ENCODE results near the gene JAKMIP1. TPM values are rescaled to one million over a fixed set of nuclear protein-coding genes. Genes with fewer than 3 reads are reported as not detected.

The JAKMIP1 gene
- total RNA-seq, 1 experiment from 2014 or later: not detected

DNA sequence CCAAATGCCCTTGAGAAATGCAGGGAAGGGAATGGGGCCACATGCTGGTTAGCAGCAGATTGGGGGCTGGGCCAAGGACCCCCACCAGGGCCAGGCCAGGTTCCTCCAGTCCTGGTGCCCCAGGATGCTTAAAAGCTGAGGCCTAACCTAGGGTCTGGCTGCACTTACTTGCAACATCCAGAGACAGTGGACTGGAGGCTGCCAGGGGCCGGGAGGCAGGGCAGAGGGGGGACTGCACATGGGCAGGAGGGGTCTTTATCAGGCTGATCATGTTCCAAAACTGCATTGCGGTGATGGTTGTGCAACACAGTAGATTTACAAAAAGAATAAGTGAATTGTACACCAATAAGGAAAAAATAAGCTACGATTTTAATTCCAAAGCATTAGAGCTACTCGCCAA is 145.3 kb downstream of the JAKMIP1 start:
- Histone ChIP-seq H3K4me2 (ENCODE audit: low read length) (no peak overlapping the region), H3K36me3 (ENCODE audit: control insufficient read depth in 1 of 2, insufficient read depth in 2 of 2, low read length in 2 of 2) (no peaks in the 10 kb centered on the region), H3K27me3 (ENCODE audit: insufficient read depth, low read length) (peaks cover 13% of the 10 kb centered on the region; the same call in 1 of the 2 replicates), H2AFZ (ENCODE audit: low read depth, low read length, poor library complexity, severe bottlenecking) (no peak overlapping the region), H3K9me2 (ENCODE audit: insufficient read depth) (no peaks in the 10 kb centered on the region), H3K4me1 (ENCODE audit: control insufficient read depth in 1 of 2, insufficient read depth in 2 of 2, low read length in 2 of 2) (peaks cover 0 to 5% of the 10 kb centered on the region in 2 experiments; a peak in 2 of 4 replicates), H3K9ac (ENCODE audit: low read length) (no peak overlapping the region), H3K4me3 (replicated peaks in 1 of 2; ENCODE audit: low read depth in 1 of 2, low read length in 2 of 2) (no peak overlapping the region), H3K79me2 (ENCODE audit: insufficient read depth, low read length) (no peaks in the 10 kb centered on the region), H4K20me1 (ENCODE audit: insufficient read depth) (no peaks in the 10 kb centered on the region), H3K27ac (ENCODE audit: low read depth, low read length) (no peak overlapping the region), H3K9me3 (ENCODE audit: control insufficient read depth in 1 of 2, insufficient read depth in 1 of 2, low read depth in 1 of 2, low read length in 2 of 2) (peaks cover 15 to 29% of the 10 kb centered on the region in 2 experiments; a peak in 2 of 4 replicates)
- ATAC-seq (no peak), DNase-seq (ENCODE audit: low read depth, low spot score) (no peak)
- ChIA-PET POLR2A (no interaction called here), CTCF (no interaction called here), RAD21 (ENCODE audit: low non-redundant PET in 1 of 2, low total read pairs in 2 of 2, uncharacterized antibody in 2 of 2, unreplicated experiment in 2 of 2) (no interaction called here)
- TF ChIP-seq, protein P1, sequence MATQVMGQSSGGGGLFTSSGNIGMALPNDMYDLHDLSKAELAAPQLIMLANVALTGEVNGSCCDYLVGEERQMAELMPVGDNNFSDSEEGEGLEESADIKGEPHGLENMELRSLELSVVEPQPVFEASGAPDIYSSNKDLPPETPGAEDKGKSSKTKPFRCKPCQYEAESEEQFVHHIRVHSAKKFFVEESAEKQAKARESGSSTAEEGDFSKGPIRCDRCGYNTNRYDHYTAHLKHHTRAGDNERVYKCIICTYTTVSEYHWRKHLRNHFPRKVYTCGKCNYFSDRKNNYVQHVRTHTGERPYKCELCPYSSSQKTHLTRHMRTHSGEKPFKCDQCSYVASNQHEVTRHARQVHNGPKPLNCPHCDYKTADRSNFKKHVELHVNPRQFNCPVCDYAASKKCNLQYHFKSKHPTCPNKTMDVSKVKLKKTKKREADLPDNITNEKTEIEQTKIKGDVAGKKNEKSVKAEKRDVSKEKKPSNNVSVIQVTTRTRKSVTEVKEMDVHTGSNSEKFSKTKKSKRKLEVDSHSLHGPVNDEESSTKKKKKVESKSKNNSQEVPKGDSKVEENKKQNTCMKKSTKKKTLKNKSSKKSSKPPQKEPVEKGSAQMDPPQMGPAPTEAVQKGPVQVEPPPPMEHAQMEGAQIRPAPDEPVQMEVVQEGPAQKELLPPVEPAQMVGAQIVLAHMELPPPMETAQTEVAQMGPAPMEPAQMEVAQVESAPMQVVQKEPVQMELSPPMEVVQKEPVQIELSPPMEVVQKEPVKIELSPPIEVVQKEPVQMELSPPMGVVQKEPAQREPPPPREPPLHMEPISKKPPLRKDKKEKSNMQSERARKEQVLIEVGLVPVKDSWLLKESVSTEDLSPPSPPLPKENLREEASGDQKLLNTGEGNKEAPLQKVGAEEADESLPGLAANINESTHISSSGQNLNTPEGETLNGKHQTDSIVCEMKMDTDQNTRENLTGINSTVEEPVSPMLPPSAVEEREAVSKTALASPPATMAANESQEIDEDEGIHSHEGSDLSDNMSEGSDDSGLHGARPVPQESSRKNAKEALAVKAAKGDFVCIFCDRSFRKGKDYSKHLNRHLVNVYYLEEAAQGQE (IDR thresholded peaks at IDR 0.05; ENCODE audit: low read depth): no peak
- TF ChIP-seq, protein P2, sequence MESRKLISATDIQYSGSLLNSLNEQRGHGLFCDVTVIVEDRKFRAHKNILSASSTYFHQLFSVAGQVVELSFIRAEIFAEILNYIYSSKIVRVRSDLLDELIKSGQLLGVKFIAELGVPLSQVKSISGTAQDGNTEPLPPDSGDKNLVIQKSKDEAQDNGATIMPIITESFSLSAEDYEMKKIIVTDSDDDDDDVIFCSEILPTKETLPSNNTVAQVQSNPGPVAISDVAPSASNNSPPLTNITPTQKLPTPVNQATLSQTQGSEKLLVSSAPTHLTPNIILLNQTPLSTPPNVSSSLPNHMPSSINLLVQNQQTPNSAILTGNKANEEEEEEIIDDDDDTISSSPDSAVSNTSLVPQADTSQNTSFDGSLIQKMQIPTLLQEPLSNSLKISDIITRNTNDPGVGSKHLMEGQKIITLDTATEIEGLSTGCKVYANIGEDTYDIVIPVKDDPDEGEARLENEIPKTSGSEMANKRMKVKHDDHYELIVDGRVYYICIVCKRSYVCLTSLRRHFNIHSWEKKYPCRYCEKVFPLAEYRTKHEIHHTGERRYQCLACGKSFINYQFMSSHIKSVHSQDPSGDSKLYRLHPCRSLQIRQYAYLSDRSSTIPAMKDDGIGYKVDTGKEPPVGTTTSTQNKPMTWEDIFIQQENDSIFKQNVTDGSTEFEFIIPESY (IDR thresholded peaks at IDR 0.05; ENCODE audit: extremely low read depth, insufficient replicate concordance, low read length): no peak
- TF ChIP-seq, protein P3, sequence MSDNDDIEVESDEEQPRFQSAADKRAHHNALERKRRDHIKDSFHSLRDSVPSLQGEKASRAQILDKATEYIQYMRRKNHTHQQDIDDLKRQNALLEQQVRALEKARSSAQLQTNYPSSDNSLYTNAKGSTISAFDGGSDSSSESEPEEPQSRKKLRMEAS (IDR thresholded peaks at IDR 0.05): no peak
- TF ChIP-seq JUND (IDR thresholded peaks at IDR 0.05): no peak
- TF ChIP-seq RAD21 (IDR thresholded peaks at IDR 0.05; ENCODE audit: low read depth): no peak
- TF ChIP-seq YY1 (IDR thresholded peaks at IDR 0.05; ENCODE audit: extremely low read depth, insufficient replicate concordance, low read depth, low read length): no peak
- no peak for TF ChIP-seq EZH2phosphoT487 (IDR thresholded peaks at IDR 0.05; ENCODE audit: borderline replicate concordance)
- TF ChIP-seq, protein P4, sequence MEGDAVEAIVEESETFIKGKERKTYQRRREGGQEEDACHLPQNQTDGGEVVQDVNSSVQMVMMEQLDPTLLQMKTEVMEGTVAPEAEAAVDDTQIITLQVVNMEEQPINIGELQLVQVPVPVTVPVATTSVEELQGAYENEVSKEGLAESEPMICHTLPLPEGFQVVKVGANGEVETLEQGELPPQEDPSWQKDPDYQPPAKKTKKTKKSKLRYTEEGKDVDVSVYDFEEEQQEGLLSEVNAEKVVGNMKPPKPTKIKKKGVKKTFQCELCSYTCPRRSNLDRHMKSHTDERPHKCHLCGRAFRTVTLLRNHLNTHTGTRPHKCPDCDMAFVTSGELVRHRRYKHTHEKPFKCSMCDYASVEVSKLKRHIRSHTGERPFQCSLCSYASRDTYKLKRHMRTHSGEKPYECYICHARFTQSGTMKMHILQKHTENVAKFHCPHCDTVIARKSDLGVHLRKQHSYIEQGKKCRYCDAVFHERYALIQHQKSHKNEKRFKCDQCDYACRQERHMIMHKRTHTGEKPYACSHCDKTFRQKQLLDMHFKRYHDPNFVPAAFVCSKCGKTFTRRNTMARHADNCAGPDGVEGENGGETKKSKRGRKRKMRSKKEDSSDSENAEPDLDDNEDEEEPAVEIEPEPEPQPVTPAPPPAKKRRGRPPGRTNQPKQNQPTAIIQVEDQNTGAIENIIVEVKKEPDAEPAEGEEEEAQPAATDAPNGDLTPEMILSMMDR (IDR thresholded peaks at IDR 0.05 in 2 of 3, conservative IDR thresholded peaks at IDR 0.05 in 1 of 3; ENCODE audit: borderline replicate concordance in 1 of 3, insufficient read depth in 1 of 3, low read depth in 2 of 3, low read length in 2 of 3): no peak
- TF ChIP-seq ELF1 (IDR thresholded peaks at IDR 0.05; ENCODE audit: borderline replicate concordance, low read depth): no peak
- TF ChIP-seq EGR1 (IDR thresholded peaks at IDR 0.05; ENCODE audit: low read depth): no peak
- no peak for TF ChIP-seq SP1 (IDR thresholded peaks at IDR 0.05; ENCODE audit: low read depth)
- TF ChIP-seq, protein P5, sequence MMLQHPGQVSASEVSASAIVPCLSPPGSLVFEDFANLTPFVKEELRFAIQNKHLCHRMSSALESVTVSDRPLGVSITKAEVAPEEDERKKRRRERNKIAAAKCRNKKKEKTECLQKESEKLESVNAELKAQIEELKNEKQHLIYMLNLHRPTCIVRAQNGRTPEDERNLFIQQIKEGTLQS (IDR thresholded peaks at IDR 0.05): no peak
- TF ChIP-seq SIN3A (IDR thresholded peaks at IDR 0.05; ENCODE audit: low read depth): no peak
- TF ChIP-seq ZNF274 (IDR thresholded peaks at IDR 0.05; ENCODE audit: low read depth, low read length): no peak
- BruUV-seq (replicated peaks): no TSS peak
- intact Hi-C loops (cut with micrococcal nuclease): no loop called here
